Measurements from ENCODE around the gene NFATC1. TPM values are rescaled to one million over a fixed set of nuclear protein-coding genes. Genes with fewer than 3 reads are reported as not detected.

The NFATC1 gene
- total RNA-seq, 2 experiments from 2014 or later = 26.5 to 28.1 TPM

- no peak overlapping the region for H3K27ac Mint-ChIP-seq
Observed at GRCh38 chr18:79394534-79395307, 1.0 kb upstream of the NFATC1 start.

GRCh38 chr18:79395308-79395640 is 456 bp upstream of the NFATC1 start:
- CTCF ChIA-PET = interaction anchor here (3.3 kb wide), 1 partner anchor 14 kb away, joined by 10 read pairs; no protein-coding TSS in a partner anchor
- H3K36me3 Mint-ChIP-seq (ENCODE audit: low read depth) = no peaks in the 10 kb centered on the region

More at GRCh38 chr18:79394534-79395307, 1.0 kb upstream of the NFATC1 start:
- Mint-ChIP-seq H3K4me1 (ENCODE audit: low read depth) (peaks cover 23% of the 10 kb centered on the region), H3K4me3 (peak overlapping the region; percentile 67), H3K9me3 (ENCODE audit: insufficient read depth) (no peaks in the 10 kb centered on the region), H3K36me3 (ENCODE audit: low read depth) (no peaks in the 10 kb centered on the region), H3K27me3 (ENCODE audit: low read depth) (peaks cover 26% of the 10 kb centered on the region)
- DNase-seq = peak; percentile 50
- ChIA-PET POLR2A (no interaction called here), CTCF (no interaction called here)
- peak; percentile 16 for ATAC-seq

GRCh38 chr18:79396431-79397246 is 909 bp downstream of the NFATC1 start:
- DNase-seq (peak; percentile 56), ATAC-seq (no peak)
- Mint-ChIP-seq H3K27ac (no peak overlapping the region), H3K4me1 (ENCODE audit: low read depth) (peaks cover 30% of the 10 kb centered on the region), H3K27me3 (ENCODE audit: low read depth) (peaks cover 14% of the 10 kb centered on the region), H3K36me3 (ENCODE audit: low read depth) (peaks cover 7% of the 10 kb centered on the region), H3K9me3 (ENCODE audit: insufficient read depth) (no peaks in the 10 kb centered on the region), H3K4me3 (peak overlapping the region; percentile 31)
- ChIA-PET POLR2A (no interaction called here), CTCF (interaction anchor here (0.8 to 3.7 kb wide), 9 partner anchors 9 to 590 kb away, joined by 3 to 19 read pairs (median 4); no protein-coding TSS in a partner anchor)

More at GRCh38 chr18:79395308-79395640, 456 bp upstream of the NFATC1 start:
- peaks cover 23% of the 10 kb centered on the region for H3K4me1 Mint-ChIP-seq (ENCODE audit: low read depth)
- no peaks in the 10 kb centered on the region for H3K9me3 Mint-ChIP-seq (ENCODE audit: insufficient read depth)
- H3K4me3 Mint-ChIP-seq = no peak overlapping the region
- H3K27me3 Mint-ChIP-seq (ENCODE audit: low read depth) = peaks cover 24% of the 10 kb centered on the region
- ATAC-seq (no peak), DNase-seq (no peak)
- POLR2A ChIA-PET = no interaction called here
- H3K27ac Mint-ChIP-seq = no peak overlapping the region

GRCh38 chr18:79397247-79397829 is 1.6 kb downstream of the NFATC1 start:
- peaks cover 32% of the 10 kb centered on the region for H3K4me1 Mint-ChIP-seq (ENCODE audit: low read depth)
- H3K27me3 Mint-ChIP-seq (ENCODE audit: low read depth) = peaks cover 10% of the 10 kb centered on the region
- peaks cover 7% of the 10 kb centered on the region for H3K36me3 Mint-ChIP-seq (ENCODE audit: low read depth)
- ChIA-PET CTCF (interaction anchor here (1.0 to 3.7 kb wide), 8 partner anchors 8 to 132 kb away, joined by 3 to 19 read pairs (median 4); no protein-coding TSS in a partner anchor), POLR2A (interaction anchor here (0.6 to 1.6 kb wide), 2 partner anchors 125 to 133 kb away, joined by 3 to 6 read pairs; no protein-coding TSS in a partner anchor)
- H3K4me3 Mint-ChIP-seq = no peak overlapping the region
- ATAC-seq (no peak), DNase-seq (no peak)
- H3K27ac Mint-ChIP-seq = no peak overlapping the region
- H3K9me3 Mint-ChIP-seq (ENCODE audit: insufficient read depth) = no peaks in the 10 kb centered on the region

GRCh38 chr18:79397830-79398761 is 2.4 kb downstream of the NFATC1 start:
- Mint-ChIP-seq H3K4me1 (ENCODE audit: low read depth) (peaks cover 36% of the 10 kb centered on the region), H3K27me3 (ENCODE audit: low read depth) (peaks cover 5% of the 10 kb centered on the region), H3K4me3 (peak overlapping the region; percentile 73), H3K36me3 (ENCODE audit: low read depth) (peaks cover 7% of the 10 kb centered on the region), H3K27ac (peak overlapping the region; percentile 39), H3K9me3 (ENCODE audit: insufficient read depth) (no peaks in the 10 kb centered on the region)
- no peak for ATAC-seq
- ChIA-PET POLR2A (interaction anchor here (0.6 to 1.6 kb wide), 2 partner anchors 125 to 132 kb away, joined by 3 to 6 read pairs; no protein-coding TSS in a partner anchor), CTCF (interaction anchor here (1.0 to 3.7 kb wide), 5 partner anchors 8 to 131 kb away, joined by 3 to 19 read pairs (median 10); no protein-coding TSS in a partner anchor)
- DNase-seq = no peak

- CTCF ChIA-PET = interaction anchor here (2.2 to 3.7 kb wide), 2 partner anchors 124 to 129 kb away, joined by 12 to 19 read pairs; no protein-coding TSS in a partner anchor
- peak overlapping the region; percentile 73 for H3K4me3 Mint-ChIP-seq
- H3K27me3 Mint-ChIP-seq (ENCODE audit: low read depth) = peaks cover 2% of the 10 kb centered on the region
- H3K36me3 Mint-ChIP-seq (ENCODE audit: low read depth) = peaks cover 7% of the 10 kb centered on the region
- peak; percentile 13 for ATAC-seq
- peaks cover 45% of the 10 kb centered on the region for H3K4me1 Mint-ChIP-seq (ENCODE audit: low read depth)
- no peaks in the 10 kb centered on the region for H3K9me3 Mint-ChIP-seq (ENCODE audit: insufficient read depth)
- peak; percentile 44 for DNase-seq
- POLR2A ChIA-PET = interaction anchor here (1.2 kb wide), 1 partner anchor 125 kb away, joined by 5 read pairs; no protein-coding TSS in a partner anchor
- H3K27ac Mint-ChIP-seq = peak overlapping the region; percentile 75
Observed at GRCh38 chr18:79399275-79400081, 3.7 kb downstream of the NFATC1 start.

GRCh38 chr18:79400091-79400590 is 4.4 kb downstream of the NFATC1 start:
- Mint-ChIP-seq H3K4me1 (ENCODE audit: low read depth) (peaks cover 50% of the 10 kb centered on the region), H3K36me3 (ENCODE audit: low read depth) (peaks cover 12% of the 10 kb centered on the region), H3K9me3 (ENCODE audit: insufficient read depth) (no peaks in the 10 kb centered on the region), H3K27ac (no peak overlapping the region), H3K27me3 (ENCODE audit: low read depth) (no peaks in the 10 kb centered on the region), H3K4me3 (no peak overlapping the region)
- DNase-seq (peak; percentile 74), ATAC-seq (peak; percentile 19)
- POLR2A ChIA-PET = no interaction called here
- CTCF ChIA-PET = interaction anchor here (1.3 kb wide), 1 partner anchor 124 kb away, joined by 4 read pairs; no protein-coding TSS in a partner anchor

- Mint-ChIP-seq H3K27me3 (ENCODE audit: low read depth) (no peaks in the 10 kb centered on the region), H3K9me3 (ENCODE audit: insufficient read depth) (no peaks in the 10 kb centered on the region), H3K4me3 (peak overlapping the region; percentile 85), H3K27ac (peak overlapping the region; percentile 91), H3K4me1 (ENCODE audit: low read depth) (peaks cover 56% of the 10 kb centered on the region), H3K36me3 (ENCODE audit: low read depth) (peaks cover 14% of the 10 kb centered on the region)
- peak; percentile 62 for DNase-seq
- ChIA-PET CTCF (interaction anchor here (1.1 to 1.3 kb wide), 2 partner anchors 116 to 123 kb away, joined by 3 to 4 read pairs; no protein-coding TSS in a partner anchor), POLR2A (interaction anchor here (1.9 kb wide), 1 partner anchor 123 kb away, joined by 10 read pairs; no protein-coding TSS in a partner anchor)
- peak; percentile 6 for ATAC-seq
Observed at GRCh38 chr18:79400591-79401381, 5.1 kb downstream of the NFATC1 start.

- ATAC-seq (no peak), DNase-seq (no peak)
- Mint-ChIP-seq H3K9me3 (ENCODE audit: insufficient read depth) (no peaks in the 10 kb centered on the region), H3K4me1 (ENCODE audit: low read depth) (peaks cover 64% of the 10 kb centered on the region), H3K36me3 (ENCODE audit: low read depth) (peaks cover 21% of the 10 kb centered on the region), H3K27ac (peak overlapping the region; percentile 91), H3K27me3 (ENCODE audit: low read depth) (no peaks in the 10 kb centered on the region), H3K4me3 (peak overlapping the region; percentile 85)
- ChIA-PET CTCF (interaction anchor here (1.1 to 1.3 kb wide), 2 partner anchors 115 to 122 kb away, joined by 3 to 4 read pairs; no protein-coding TSS in a partner anchor), POLR2A (interaction anchor here (1.9 kb wide), 1 partner anchor 122 kb away, joined by 10 read pairs; no protein-coding TSS in a partner anchor)
Observed at GRCh38 chr18:79401494-79402208, 5.9 kb downstream of the NFATC1 start.

Measured in activated CD8-positive, alpha-beta T cell treated with anti-CD3 and anti-CD28 coated beads, Interleukin-2, amount 10 ng/mL, durations not matched to agents 7 days and 5 days (primary cell).